Astrocyte (in vitro differentiated cells and primary cell): Measurements from ENCODE around the gene FBXL13.

Experiments
- CTCF ChIP-seq: IDR thresholded peaks from 2 replicates; pipeline ENCODE4 v1.5.1; 2011; ENCODE audit warnings: low read depth, mild to moderate bottlenecking, inconsistent platforms, low read length, moderate library complexity; ENCODE audit not compliant: insufficient read depth
- EZH2 ChIP-seq: IDR thresholded peaks from 2 replicates; pipeline ENCODE4 v1.6.1; 2012; ENCODE audit warnings: mild to moderate bottlenecking, low read length, inconsistent platforms; ENCODE audit not compliant: insufficient read depth

- TF ChIP-seq CTCF (no peak), EZH2 (no peak)
Observed at GRCh38 chr7:103051519-103051918, 23.1 kb downstream of the FBXL13 start.
